ENCODE measurements around the gene SIX3.

The SIX3 gene

GRCh38 chr2:44934038-44934982 lies 7.2 kb upstream of the SIX3 start:
- H3K27me3 ChIP-seq (ENCODE audit: insufficient read depth, low read length) = peaks cover 91% of the 10 kb centered on the region
- peaks cover 27% of the 10 kb centered on the region for H3K4me1 ChIP-seq (ENCODE audit: insufficient read depth, low read length)
- no peaks in the 10 kb centered on the region for H3K36me3 ChIP-seq (ENCODE audit: insufficient read depth, low read length)
- H2AFZ ChIP-seq (ENCODE audit: low read depth, low read length) = peak overlapping the region; percentile 74
- peak overlapping the region; percentile 45 for H3K4me3 ChIP-seq (ENCODE audit: low read length)
- no peaks in the 10 kb centered on the region for H3K9me3 ChIP-seq (ENCODE audit: low read length)

GRCh38 chr2:44934983-44935728 lies 6.3 kb upstream of the SIX3 start:
- Histone ChIP-seq H3K9me3 (ENCODE audit: low read length) (no peaks in the 10 kb centered on the region), H3K36me3 (ENCODE audit: insufficient read depth, low read length) (no peaks in the 10 kb centered on the region), H3K4me1 (ENCODE audit: insufficient read depth, low read length) (peaks cover 31% of the 10 kb centered on the region), H3K4me3 (ENCODE audit: low read length) (peak overlapping the region; percentile 45), H2AFZ (ENCODE audit: low read depth, low read length) (peak overlapping the region; percentile 74), H3K27me3 (ENCODE audit: insufficient read depth, low read length) (peaks cover 91% of the 10 kb centered on the region)

- Histone ChIP-seq H3K36me3 (ENCODE audit: insufficient read depth, low read length) (no peaks in the 10 kb centered on the region), H3K9me3 (ENCODE audit: low read length) (no peaks in the 10 kb centered on the region), H3K4me3 (ENCODE audit: low read length) (peak overlapping the region; percentile 45), H2AFZ (ENCODE audit: low read depth, low read length) (peak overlapping the region; percentile 74), H3K4me1 (ENCODE audit: insufficient read depth, low read length) (peaks cover 31% of the 10 kb centered on the region), H3K27me3 (ENCODE audit: insufficient read depth, low read length) (peaks cover 91% of the 10 kb centered on the region)
Observed at GRCh38 chr2:44935729-44936098, 5.8 kb upstream of the SIX3 start.

- H3K27me3 ChIP-seq (ENCODE audit: insufficient read depth, low read length) = peaks cover 91% of the 10 kb centered on the region
- H3K4me3 ChIP-seq (ENCODE audit: low read length) = no peak overlapping the region
- H3K4me1 ChIP-seq (ENCODE audit: insufficient read depth, low read length) = peaks cover 35% of the 10 kb centered on the region
- no peaks in the 10 kb centered on the region for H3K36me3 ChIP-seq (ENCODE audit: insufficient read depth, low read length)
- no peaks in the 10 kb centered on the region for H3K9me3 ChIP-seq (ENCODE audit: low read length)
- no peak overlapping the region for H2AFZ ChIP-seq (ENCODE audit: low read depth, low read length)
Observed at GRCh38 chr2:44936275-44936674, 5.2 kb upstream of the SIX3 start.

- Histone ChIP-seq H3K4me3 (ENCODE audit: low read length) (no peak overlapping the region), H3K36me3 (ENCODE audit: insufficient read depth, low read length) (no peaks in the 10 kb centered on the region), H2AFZ (ENCODE audit: low read depth, low read length) (no peak overlapping the region), H3K27me3 (ENCODE audit: insufficient read depth, low read length) (peaks cover 90% of the 10 kb centered on the region), H3K4me1 (ENCODE audit: insufficient read depth, low read length) (peaks cover 42% of the 10 kb centered on the region), H3K9me3 (ENCODE audit: low read length) (no peaks in the 10 kb centered on the region)
Observed at GRCh38 chr2:44936715-44937687, 4.5 kb upstream of the SIX3 start.

- Histone ChIP-seq H2AFZ (ENCODE audit: low read depth, low read length) (no peak overlapping the region), H3K36me3 (ENCODE audit: insufficient read depth, low read length) (no peaks in the 10 kb centered on the region), H3K27me3 (ENCODE audit: insufficient read depth, low read length) (peaks cover 89% of the 10 kb centered on the region), H3K4me3 (ENCODE audit: low read length) (peak overlapping the region; percentile 18), H3K9me3 (ENCODE audit: low read length) (no peaks in the 10 kb centered on the region), H3K4me1 (ENCODE audit: insufficient read depth, low read length) (peaks cover 48% of the 10 kb centered on the region)
Observed at GRCh38 chr2:44937688-44938240, 3.7 kb upstream of the SIX3 start.

- H3K27me3 ChIP-seq (ENCODE audit: insufficient read depth, low read length) = peaks cover 89% of the 10 kb centered on the region
- peak overlapping the region; percentile 18 for H3K4me3 ChIP-seq (ENCODE audit: low read length)
- no peaks in the 10 kb centered on the region for H3K9me3 ChIP-seq (ENCODE audit: low read length)
Observed at GRCh38 chr2:44938287-44939105, 3.0 kb upstream of the SIX3 start.

GRCh38 chr2:44939106-44940048 lies 2.1 kb upstream of the SIX3 start:
- no peaks in the 10 kb centered on the region for H3K36me3 ChIP-seq (ENCODE audit: insufficient read depth, low read length)
- no peaks in the 10 kb centered on the region for H3K9me3 ChIP-seq (ENCODE audit: low read length)
- peak overlapping the region; percentile 18 for H2AFZ ChIP-seq (ENCODE audit: low read depth, low read length)
- peaks cover 52% of the 10 kb centered on the region for H3K4me1 ChIP-seq (ENCODE audit: insufficient read depth, low read length)
- no peak overlapping the region for H3K4me3 ChIP-seq (ENCODE audit: low read length)
- H3K27me3 ChIP-seq (ENCODE audit: insufficient read depth, low read length) = peaks cover 89% of the 10 kb centered on the region

More at GRCh38 chr2:44938287-44939105, 3.0 kb upstream of the SIX3 start:
- peaks cover 53% of the 10 kb centered on the region for H3K4me1 ChIP-seq (ENCODE audit: insufficient read depth, low read length)
- H2AFZ ChIP-seq (ENCODE audit: low read depth, low read length) = peak overlapping the region; percentile 18
- H3K36me3 ChIP-seq (ENCODE audit: insufficient read depth, low read length) = no peaks in the 10 kb centered on the region

- Histone ChIP-seq H3K27me3 (ENCODE audit: insufficient read depth, low read length) (peaks cover 95% of the 10 kb centered on the region), H2AFZ (ENCODE audit: low read depth, low read length) (no peak overlapping the region), H3K36me3 (ENCODE audit: insufficient read depth, low read length) (no peaks in the 10 kb centered on the region), H3K4me1 (ENCODE audit: insufficient read depth, low read length) (peaks cover 49% of the 10 kb centered on the region), H3K9me3 (ENCODE audit: low read length) (peaks cover 1% of the 10 kb centered on the region), H3K4me3 (ENCODE audit: low read length) (no peak overlapping the region)
Observed at GRCh38 chr2:44940049-44940494, 1.4 kb upstream of the SIX3 start.

- Histone ChIP-seq H3K27me3 (ENCODE audit: insufficient read depth, low read length) (peaks cover 96% of the 10 kb centered on the region), H3K36me3 (ENCODE audit: insufficient read depth, low read length) (no peaks in the 10 kb centered on the region), H3K4me3 (ENCODE audit: low read length) (peak overlapping the region; percentile 47), H2AFZ (ENCODE audit: low read depth, low read length) (no peak overlapping the region), H3K9me3 (ENCODE audit: low read length) (peaks cover 1% of the 10 kb centered on the region), H3K4me1 (ENCODE audit: insufficient read depth, low read length) (peaks cover 44% of the 10 kb centered on the region)
Observed at GRCh38 chr2:44940732-44941464, 604 bp upstream of the SIX3 start.
